Right lobe of liver (tissue), 4 donors: ENCODE results near the gene SLC26A8.

Experiments used
- CTCF ChIP-seq, 4 donors: fragments of 200-600 bp in 3 of 4; fragments of 450-650 bp in 1 of 4; IDR thresholded peaks; one replicate each; pipeline versions ENCODE4 v1.5.1 to v1.8.0; 2016 to 2022; ENCODE audit warnings: antibody characterized with exemption in 4 of 4, mild to moderate bottlenecking in 2 of 4
- POLR2A ChIP-seq: fragments of 450-650 bp; IDR thresholded peaks from one replicate; pipeline ENCODE4 v1.6.1; 2017; ENCODE audit warnings: antibody characterized with exemption, mild to moderate bottlenecking
- donor health status: DM: no; HTN: no; CAD: no.
- donor health status: DM: no; HTN: no; CAD: no.
- donor health status: DM: no; HTN: yes; CAD: no.

GRCh38 chr6:35916056-35916455 lies 108.4 kb downstream of the SLC26A8 start:
- TF ChIP-seq CTCF (IDR thresholded peaks at IDR 0.05): no peak
- no peak for TF ChIP-seq POLR2A
